ENCODE results near the gene ZNF207.

GRCh38 chr17:32327911-32328310 is 22.0 kb upstream of the ZNF207 start:
- no peak for TF ChIP-seq ZNF274 (IDR thresholded peaks at IDR 0.05; ENCODE audit: low read depth, low read length)
- no peak for TF ChIP-seq YY1 (IDR thresholded peaks at IDR 0.05; ENCODE audit: insufficient read depth, insufficient read length)
- no peak for TF ChIP-seq SUZ12 (IDR thresholded peaks at IDR 0.05; ENCODE audit: extremely low read depth, insufficient read depth, insufficient read length)
